ENCODE data around the gene VASN.
"Not testable (repeated sequence)": the region's sequence is repeated elsewhere in the genome, so short reads cannot be mapped to it uniquely, and the experiment has no call there.

VASN gene

DNA sequence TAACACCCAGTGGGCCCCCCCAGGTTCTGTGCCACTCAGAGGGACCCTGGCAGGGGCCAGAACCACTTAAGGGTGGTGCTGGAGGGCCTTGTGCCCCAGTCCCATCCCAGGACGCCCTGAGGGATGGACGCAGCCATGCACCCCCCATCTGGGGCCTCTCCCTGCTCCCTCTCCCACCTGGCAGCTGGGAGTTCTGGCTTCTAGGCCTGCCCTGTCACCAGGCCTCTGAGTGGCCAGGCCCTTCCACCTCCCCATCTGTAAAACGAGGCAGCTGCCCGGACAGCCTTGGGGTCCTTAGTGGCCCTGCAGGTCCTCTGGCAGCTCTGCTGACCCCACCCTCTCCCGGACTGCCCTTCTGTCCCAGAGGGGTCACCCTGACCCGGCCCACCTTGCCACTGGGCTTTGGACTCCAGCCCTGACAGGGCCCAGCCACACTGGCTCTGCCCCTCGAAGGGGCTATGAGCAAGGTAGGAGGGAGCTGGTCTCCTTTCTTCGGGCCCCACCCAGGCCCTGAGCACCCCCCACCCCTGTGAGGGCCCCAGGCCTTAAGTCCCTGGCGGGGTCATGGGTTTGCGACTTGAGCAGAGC is 32.8 kb upstream of the VASN start:
- Histone ChIP-seq H3K36me3 (ENCODE audit: control insufficient read depth in 1 of 2, insufficient read depth in 2 of 2, low read length in 2 of 2) (peaks cover 0 to 45% of the 10 kb centered on the region in 2 donors), H3K27ac (ENCODE audit: low read length) (no peak overlapping the region), H3K4me1 (ENCODE audit: control insufficient read depth in 1 of 2, insufficient read depth in 2 of 2, low read length in 2 of 2) (peaks cover 0 to 10% of the 10 kb centered on the region in 2 donors), H3K4me3 (ENCODE audit: low read depth in 1 of 2, low read length in 2 of 2) (no peak overlapping the region), H3K27me3 (ENCODE audit: low read depth, low read length) (no peaks in the 10 kb centered on the region), H3K9me3 (ENCODE audit: control insufficient read depth in 1 of 2, low read length in 2 of 2) (no peaks in the 10 kb centered on the region)

DNA sequence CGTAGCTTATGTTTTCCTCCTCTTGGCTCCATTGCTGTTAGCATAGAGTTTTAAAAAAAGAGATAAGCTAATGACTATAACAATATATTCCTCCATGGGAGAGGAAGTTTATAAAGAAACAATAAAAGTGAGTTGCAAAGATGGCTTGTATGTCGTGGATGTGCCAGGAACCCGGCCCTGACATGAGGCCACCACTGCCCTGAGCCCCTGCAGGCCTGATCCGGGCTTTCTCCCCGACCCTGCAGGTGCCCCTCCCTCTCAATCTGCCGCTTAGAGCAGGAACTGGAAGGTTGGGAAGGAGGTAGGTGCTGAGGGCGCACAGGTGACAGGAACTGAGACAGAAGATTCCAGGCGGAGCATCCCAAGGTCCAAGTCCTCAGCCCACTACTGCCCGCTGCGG is 32.2 kb upstream of the VASN start:
- Histone ChIP-seq H3K9me3 (ENCODE audit: control insufficient read depth in 1 of 2, low read length in 2 of 2) (no peaks in the 10 kb centered on the region), H3K27me3 (ENCODE audit: low read depth, low read length) (no peaks in the 10 kb centered on the region), H3K4me1 (ENCODE audit: control insufficient read depth in 1 of 2, insufficient read depth in 2 of 2, low read length in 2 of 2) (peaks cover 0 to 10% of the 10 kb centered on the region in 2 donors), H3K36me3 (ENCODE audit: control insufficient read depth in 1 of 2, insufficient read depth in 2 of 2, low read length in 2 of 2) (peaks cover 0 to 45% of the 10 kb centered on the region in 2 donors), H3K4me3 (ENCODE audit: low read depth in 1 of 2, low read length in 2 of 2) (no peak overlapping the region), H3K27ac (ENCODE audit: low read length) (no peak overlapping the region)

DNA sequence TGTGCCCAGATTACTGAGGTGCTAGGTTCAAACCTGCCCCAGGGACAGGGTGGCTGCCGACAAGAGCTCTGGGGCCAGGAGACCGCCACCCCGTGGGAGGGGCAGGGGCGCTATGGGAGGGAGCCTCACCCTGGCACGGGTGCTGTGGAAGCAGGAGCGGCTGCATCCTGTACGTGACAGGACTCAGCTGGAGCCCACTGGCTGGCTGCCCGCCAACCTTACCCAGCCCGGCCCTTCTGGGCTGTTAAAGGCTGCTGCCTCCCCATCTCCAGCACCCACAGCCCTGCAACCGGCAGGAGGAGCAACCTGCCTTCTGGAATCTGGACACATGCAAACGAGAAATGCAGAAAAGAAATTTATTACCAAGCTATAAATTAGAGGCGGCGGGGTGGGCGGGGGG is 31.7 kb upstream of the VASN start:
- H3K27ac ChIP-seq (ENCODE audit: low read length), result no peak overlapping the region

DNA sequence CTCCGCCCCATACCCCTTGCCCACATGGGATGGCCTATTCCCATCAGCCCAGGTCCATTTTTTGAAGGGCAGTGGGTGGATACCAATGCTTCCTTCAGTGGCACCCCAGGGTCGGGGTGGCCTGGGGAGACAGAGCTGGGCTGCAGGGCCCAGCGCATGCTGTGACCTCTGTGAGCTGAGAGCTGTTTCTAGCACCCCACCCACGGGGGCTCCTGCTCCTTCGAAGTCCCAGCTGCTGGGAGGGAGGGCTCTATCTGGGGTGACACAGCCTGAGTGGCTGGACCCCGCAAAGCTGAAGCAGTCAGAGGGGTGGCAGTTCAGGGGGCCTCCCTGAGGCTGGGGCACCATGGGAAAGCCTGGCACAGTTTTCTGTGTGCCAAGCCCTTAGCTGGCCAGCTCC is 31.2 kb upstream of the VASN start:
- H3K36me3 ChIP-seq (ENCODE audit: control insufficient read depth in 1 of 2, insufficient read depth in 2 of 2, low read length in 2 of 2), result peaks cover 0 to 36% of the 10 kb centered on the region in 2 donors
- no peak overlapping the region for H3K4me3 ChIP-seq (ENCODE audit: low read depth in 1 of 2, low read length in 2 of 2)
- no peaks in the 10 kb centered on the region for H3K9me3 ChIP-seq (ENCODE audit: control insufficient read depth in 1 of 2, low read length in 2 of 2)
- H3K27me3 ChIP-seq (ENCODE audit: low read depth, low read length), result no peaks in the 10 kb centered on the region
- no peak overlapping the region for H3K27ac ChIP-seq (ENCODE audit: low read length)
- H3K4me1 ChIP-seq (ENCODE audit: control insufficient read depth in 1 of 2, insufficient read depth in 2 of 2, low read length in 2 of 2), result peaks cover 0 to 16% of the 10 kb centered on the region in 2 donors

More for the DNA sequence above, 31.7 kb upstream of the VASN start:
- H3K4me1 ChIP-seq (ENCODE audit: control insufficient read depth in 1 of 2, insufficient read depth in 2 of 2, low read length in 2 of 2), result peaks cover 0 to 13% of the 10 kb centered on the region in 2 donors
- H3K27me3 ChIP-seq (ENCODE audit: low read depth, low read length), result no peaks in the 10 kb centered on the region
- H3K36me3 ChIP-seq (ENCODE audit: control insufficient read depth in 1 of 2, insufficient read depth in 2 of 2, low read length in 2 of 2), result peaks cover 0 to 41% of the 10 kb centered on the region in 2 donors
- no peak overlapping the region for H3K4me3 ChIP-seq (ENCODE audit: low read depth in 1 of 2, low read length in 2 of 2)
- H3K9me3 ChIP-seq (ENCODE audit: control insufficient read depth in 1 of 2, low read length in 2 of 2), result no peaks in the 10 kb centered on the region

DNA sequence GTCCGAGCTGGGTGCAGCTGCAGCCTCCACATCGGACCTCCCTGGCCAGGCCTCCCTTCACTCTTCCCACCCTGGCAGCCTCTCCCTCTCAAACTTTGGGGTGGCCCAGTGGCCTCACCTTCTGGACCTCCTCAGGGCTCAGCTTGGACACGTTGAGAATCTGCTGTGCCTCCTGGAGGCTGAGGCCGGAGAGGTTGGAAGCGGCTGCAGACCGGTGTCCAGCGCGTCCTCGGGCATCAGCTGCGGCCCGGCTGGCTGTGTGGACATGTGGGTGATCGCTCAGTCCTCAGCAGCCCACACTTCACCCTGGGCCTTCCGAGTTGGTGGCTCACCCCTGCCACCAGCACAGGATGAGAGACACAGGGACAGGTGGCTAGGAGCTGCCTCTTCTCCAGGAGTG is 30.4 kb upstream of the VASN start:
- Histone ChIP-seq H3K9me3 (ENCODE audit: control insufficient read depth in 1 of 2, low read length in 2 of 2) (no peaks in the 10 kb centered on the region), H3K27me3 (ENCODE audit: low read depth, low read length) (no peaks in the 10 kb centered on the region), H3K4me1 (ENCODE audit: control insufficient read depth in 1 of 2, insufficient read depth in 2 of 2, low read length in 2 of 2) (peaks cover 0 to 16% of the 10 kb centered on the region in 2 donors), H3K4me3 (ENCODE audit: low read depth in 1 of 2, low read length in 2 of 2) (no peak overlapping the region), H3K36me3 (ENCODE audit: control insufficient read depth in 1 of 2, insufficient read depth in 2 of 2, low read length in 2 of 2) (peaks cover 0 to 33% of the 10 kb centered on the region in 2 donors), H3K27ac (ENCODE audit: low read length) (no peak overlapping the region)

DNA sequence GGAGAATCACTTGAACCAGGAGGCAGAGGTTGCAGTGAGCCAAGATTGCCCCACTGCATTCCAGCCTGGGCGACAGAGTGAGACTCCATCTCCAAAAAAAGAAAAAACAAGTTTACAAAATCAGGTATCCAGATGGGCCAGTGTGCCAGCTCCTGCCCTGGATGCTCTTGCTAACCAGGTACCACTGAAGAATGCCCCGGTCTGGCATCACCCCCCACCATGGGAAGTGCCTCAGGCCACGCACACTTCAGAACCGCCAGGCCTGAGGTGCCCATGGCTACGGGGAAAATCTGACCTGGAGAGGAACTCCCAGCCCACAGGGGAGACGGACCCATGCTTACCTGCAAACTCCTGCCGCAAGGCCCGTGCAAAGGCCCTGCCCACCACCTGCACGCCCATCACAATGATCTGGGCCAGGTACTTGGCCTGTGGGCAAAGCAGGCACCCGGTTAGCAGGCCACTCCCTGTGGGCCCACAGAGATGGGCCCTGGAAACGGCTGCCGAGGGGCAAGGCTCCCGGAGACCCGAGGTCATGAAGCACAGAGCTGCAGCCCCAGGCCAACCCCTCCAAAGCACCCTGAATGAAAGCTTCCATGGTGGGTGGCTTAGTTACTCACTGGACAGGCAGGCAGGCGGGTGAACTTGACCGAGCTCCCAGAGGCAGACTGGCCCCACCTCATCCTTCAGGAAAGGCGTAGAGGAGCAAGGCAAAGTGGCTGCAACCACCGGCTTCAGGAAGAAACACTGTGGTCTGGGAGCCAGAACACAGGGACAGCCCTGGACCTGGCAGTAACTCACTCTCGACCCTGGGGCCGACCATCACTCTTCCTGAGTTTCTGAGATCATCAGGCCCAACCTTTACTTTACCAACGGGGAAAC is 28.5 kb upstream of the VASN start:
- no peaks in the 10 kb centered on the region for H3K9me3 ChIP-seq (ENCODE audit: control insufficient read depth in 1 of 2, low read length in 2 of 2)
- H3K4me1 ChIP-seq (ENCODE audit: control insufficient read depth in 1 of 2, insufficient read depth in 2 of 2, low read length in 2 of 2), result peaks cover 0 to 16% of the 10 kb centered on the region in 2 donors
- no peaks in the 10 kb centered on the region for H3K27me3 ChIP-seq (ENCODE audit: low read depth, low read length)
- no peak overlapping the region for H3K4me3 ChIP-seq (ENCODE audit: low read depth in 1 of 2, low read length in 2 of 2)
- H3K36me3 ChIP-seq (ENCODE audit: control insufficient read depth in 1 of 2, insufficient read depth in 2 of 2, low read length in 2 of 2), result peaks cover 0 to 15% of the 10 kb centered on the region in 2 donors
- H3K27ac ChIP-seq (ENCODE audit: low read length), result no peak overlapping the region

DNA sequence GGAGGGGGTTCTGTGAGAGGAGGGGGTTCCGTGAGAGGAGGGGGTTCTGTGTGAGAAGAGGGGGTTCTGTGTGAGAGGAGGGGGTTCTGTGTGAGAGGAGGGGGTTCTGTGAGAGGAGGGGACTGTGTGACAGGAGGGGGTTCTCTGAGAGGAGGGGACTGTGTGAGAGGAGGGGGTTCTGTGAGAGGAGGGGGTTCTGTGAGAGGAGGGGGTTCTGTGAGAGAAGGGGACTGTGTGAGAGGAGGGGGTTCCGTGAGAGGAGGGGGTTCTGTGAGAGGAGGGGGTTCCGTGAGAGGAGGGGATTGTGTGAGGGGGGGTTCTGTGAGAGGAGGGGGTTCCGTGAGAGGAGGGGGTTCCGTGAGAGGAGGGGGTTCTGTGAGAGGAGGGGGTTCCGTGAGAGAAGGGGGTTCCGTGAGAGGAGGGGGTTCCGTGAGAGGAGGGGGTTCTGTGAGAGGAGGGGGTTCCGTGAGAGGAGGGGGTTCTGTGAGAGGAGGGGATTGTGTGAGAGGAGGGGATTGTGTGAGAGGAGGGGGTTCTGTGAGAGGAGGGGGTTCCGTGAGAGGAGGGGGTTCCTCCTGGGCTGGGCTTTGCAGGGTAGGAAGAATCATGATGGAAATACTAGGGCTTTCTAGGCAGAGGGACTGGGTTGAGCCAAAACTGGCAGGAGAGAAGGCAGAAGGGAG is 27.2 kb upstream of the VASN start:
- H3K27ac ChIP-seq (ENCODE audit: low read length); H3K4me3 ChIP-seq (ENCODE audit: low read depth in 1 of 2, low read length in 2 of 2): not testable (repeated sequence)

DNA sequence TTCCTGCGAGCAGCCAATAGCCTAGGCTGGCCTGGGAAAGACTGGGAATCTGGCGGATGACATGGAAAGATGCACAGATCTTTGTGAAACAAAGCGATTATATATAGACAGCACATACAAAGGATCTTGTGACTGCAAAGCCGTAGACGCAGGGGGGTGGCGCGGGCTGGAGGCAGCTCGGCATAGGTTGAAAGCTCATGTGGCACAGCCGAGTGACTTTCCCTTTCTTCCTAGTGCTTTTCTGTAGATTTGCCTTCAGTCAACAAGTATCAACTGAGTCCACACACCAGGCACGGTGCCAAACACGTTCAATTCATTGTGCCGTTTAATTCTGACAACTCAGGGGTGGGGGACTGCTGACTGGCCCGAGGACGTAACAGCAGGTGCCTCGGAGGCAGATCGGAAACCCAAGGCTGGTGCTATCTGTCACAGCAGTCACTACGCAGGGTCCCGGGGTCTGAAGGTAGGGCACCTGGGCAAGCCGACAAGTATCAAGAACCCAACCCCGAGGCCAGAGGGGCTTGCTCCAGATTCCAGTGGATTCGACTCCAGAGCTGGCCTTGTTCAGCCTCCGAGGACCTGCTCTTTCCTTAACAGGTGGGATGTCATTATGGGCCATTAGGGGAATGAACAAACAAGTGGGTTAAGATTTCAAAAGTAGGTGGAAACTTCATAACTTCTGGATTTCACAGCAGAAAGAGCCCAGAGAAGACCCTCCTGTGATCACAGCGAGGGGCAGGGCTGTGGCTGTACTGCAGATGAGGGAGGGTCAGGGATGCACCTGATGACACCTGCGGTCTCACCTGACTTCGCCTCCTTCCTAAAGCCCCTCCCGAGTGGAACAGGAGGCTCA is 26.4 kb upstream of the VASN start:
- Histone ChIP-seq H3K36me3 (ENCODE audit: control insufficient read depth in 1 of 2, insufficient read depth in 2 of 2, low read length in 2 of 2) (peaks cover 0 to 5% of the 10 kb centered on the region in 2 donors), H3K9me3 (ENCODE audit: control insufficient read depth in 1 of 2, low read length in 2 of 2) (no peaks in the 10 kb centered on the region), H3K27ac (ENCODE audit: low read length) (no peak overlapping the region), H3K27me3 (ENCODE audit: low read depth, low read length) (no peaks in the 10 kb centered on the region), H3K4me3 (ENCODE audit: low read depth in 1 of 2, low read length in 2 of 2) (no peak overlapping the region), H3K4me1 (ENCODE audit: control insufficient read depth in 1 of 2, insufficient read depth in 2 of 2, low read length in 2 of 2) (peaks cover 4 to 12% of the 10 kb centered on the region in 2 donors)

More for the DNA sequence above, 27.2 kb upstream of the VASN start:
- H3K27me3 ChIP-seq (ENCODE audit: low read depth, low read length); H3K9me3 ChIP-seq (ENCODE audit: control insufficient read depth in 1 of 2, low read length in 2 of 2); H3K36me3 ChIP-seq (ENCODE audit: control insufficient read depth in 1 of 2, insufficient read depth in 2 of 2, low read length in 2 of 2): not testable (repeated sequence)
- peaks cover 0 to 11% of the 10 kb centered on the region in 2 donors for H3K4me1 ChIP-seq (ENCODE audit: control insufficient read depth in 1 of 2, insufficient read depth in 2 of 2, low read length in 2 of 2)

DNA sequence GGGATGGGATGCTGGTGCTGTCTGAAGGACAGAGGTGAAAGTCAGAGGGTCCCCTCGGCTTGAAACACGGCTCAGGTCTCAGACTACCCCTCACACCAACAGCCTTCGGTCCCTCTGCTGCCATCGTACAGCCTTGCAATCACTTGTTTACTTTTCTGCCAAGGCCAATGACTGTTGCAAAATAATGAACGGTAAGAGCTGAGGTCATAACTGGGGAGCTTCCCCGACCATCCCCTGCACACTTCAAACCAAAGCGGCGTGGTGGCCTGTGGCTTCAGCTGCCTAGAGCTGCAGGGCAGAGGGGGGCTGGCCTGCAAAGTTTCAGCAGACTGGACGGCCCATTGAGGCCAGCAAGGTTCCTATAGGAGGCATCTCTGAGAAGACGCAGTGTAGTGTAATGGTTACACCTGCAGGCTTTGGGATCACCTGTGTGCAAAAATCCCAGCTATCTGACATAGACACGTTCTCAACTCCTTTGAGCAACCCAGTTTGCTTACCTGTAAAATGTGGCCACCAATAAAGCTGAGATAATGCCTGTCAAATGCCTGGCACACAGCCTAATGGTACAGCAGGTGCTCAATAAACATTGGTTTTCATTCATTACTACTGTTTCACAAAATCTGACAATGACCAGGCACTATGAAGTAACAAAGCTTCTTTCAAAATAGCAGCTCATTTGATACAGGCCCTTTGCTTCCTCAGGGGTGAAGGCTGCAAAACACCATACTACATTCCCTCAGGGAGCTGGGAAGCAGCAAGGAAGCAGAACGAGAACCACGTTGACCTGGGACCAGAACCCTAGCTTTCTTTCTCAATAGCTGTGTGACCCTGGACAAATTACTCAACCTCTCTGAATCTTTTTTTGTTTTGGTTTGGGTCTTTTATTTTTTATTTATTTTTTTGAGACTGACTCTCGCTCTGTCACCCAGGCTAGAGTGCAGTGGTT is 25.5 kb upstream of the VASN start:
- Histone ChIP-seq H3K27me3 (ENCODE audit: low read depth, low read length) (no peaks in the 10 kb centered on the region), H3K27ac (ENCODE audit: low read length) (no peak overlapping the region), H3K4me3 (ENCODE audit: low read depth in 1 of 2, low read length in 2 of 2) (no peak overlapping the region), H3K4me1 (ENCODE audit: control insufficient read depth in 1 of 2, insufficient read depth in 2 of 2, low read length in 2 of 2) (peaks cover 4 to 11% of the 10 kb centered on the region in 2 donors), H3K9me3 (ENCODE audit: control insufficient read depth in 1 of 2, low read length in 2 of 2) (no peaks in the 10 kb centered on the region), H3K36me3 (ENCODE audit: control insufficient read depth in 1 of 2, insufficient read depth in 2 of 2, low read length in 2 of 2) (no peaks in the 10 kb centered on the region)

DNA sequence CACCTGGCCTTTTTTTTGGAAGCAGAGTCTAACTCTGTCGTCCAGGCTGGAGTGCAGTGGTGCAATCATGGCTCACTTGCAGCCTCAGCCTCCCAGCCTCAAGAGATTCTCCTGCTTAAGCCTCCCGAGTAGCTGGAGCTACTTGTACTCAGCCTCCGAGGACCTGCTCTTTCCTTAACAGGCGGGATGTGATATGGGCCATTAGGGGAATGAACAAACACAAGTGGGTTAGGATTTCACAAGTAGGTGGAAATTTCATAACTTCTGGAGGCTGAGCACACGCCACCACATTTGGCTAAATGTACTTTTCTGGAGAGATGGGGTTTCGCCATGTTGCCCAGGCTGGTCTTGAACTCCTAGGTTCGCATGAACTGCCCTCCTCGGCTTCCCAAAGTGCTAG is 24.6 kb upstream of the VASN start:
- Histone ChIP-seq H3K4me1 (ENCODE audit: control insufficient read depth in 1 of 2, insufficient read depth in 2 of 2, low read length in 2 of 2) (peaks cover 4 to 15% of the 10 kb centered on the region in 2 donors), H3K27ac (ENCODE audit: low read length) (no peak overlapping the region), H3K36me3 (ENCODE audit: control insufficient read depth in 1 of 2, insufficient read depth in 2 of 2, low read length in 2 of 2) (no peaks in the 10 kb centered on the region)

More for the DNA sequence above, 24.6 kb upstream of the VASN start:
- Histone ChIP-seq H3K27me3 (ENCODE audit: low read depth, low read length) (no peaks in the 10 kb centered on the region), H3K4me3 (ENCODE audit: low read depth in 1 of 2, low read length in 2 of 2) (no peak overlapping the region), H3K9me3 (ENCODE audit: control insufficient read depth in 1 of 2, low read length in 2 of 2) (no peaks in the 10 kb centered on the region)

Data from muscle layer of duodenum (tissue), 2 donors.